SK-N-SH treated with all-trans-retinoic acid at 6 μM for 48 hours (cell line): ENCODE measurements around the gene PPM1H.

Source experiments
- ARNTL ChIP-seq: fragments of 450-650 bp; formaldehyde crosslinking; IDR thresholded peaks from 2 replicates; pipeline ENCODE4 v1.5.0; 2020; ENCODE audit warnings: low read depth, mild to moderate bottlenecking, moderate library complexity, borderline replicate concordance
- CSRNP3 ChIP-seq: fragments of 250-450 bp; sonication (Bioruptor Pico); IDR thresholded peaks from 2 replicates; pipeline ENCODE4 v1.5.1; 2021; ENCODE audit warnings: mild to moderate bottlenecking, moderate library complexity
- ESRRG ChIP-seq: fragments of 250-450 bp; sonication (Bioruptor Pico); IDR thresholded peaks from 2 replicates; pipeline ENCODE4 v1.6.1; 2021; ENCODE audit warnings: mild to moderate bottlenecking
- GLIS3 ChIP-seq: fragments of 250-450 bp; sonication (Bioruptor Pico); IDR thresholded peaks from 2 replicates; pipeline ENCODE4 v1.5.0; 2020; ENCODE audit warnings: mild to moderate bottlenecking, moderate library complexity
- POU6F1 ChIP-seq: fragments of 250-450 bp; sonication (Bioruptor Pico); IDR thresholded peaks from 2 replicates; pipeline ENCODE4 v1.8.0; 2021; ENCODE audit warnings: low read depth, mild to moderate bottlenecking, moderate library complexity, borderline replicate concordance
- PPARA ChIP-seq: fragments of 250-450 bp; sonication (Bioruptor Pico); IDR thresholded peaks from 2 replicates; pipeline ENCODE4 v1.5.0; 2020; ENCODE audit warnings: mild to moderate bottlenecking, borderline replicate concordance
- RARB ChIP-seq: fragments of 250-450 bp; sonication (Bioruptor Pico); IDR thresholded peaks from 2 replicates; pipeline ENCODE4 v1.8.0; 2021; ENCODE audit warnings: mild to moderate bottlenecking, moderate library complexity
- TOX ChIP-seq: fragments of 250-450 bp; sonication (Bioruptor Pico); IDR thresholded peaks from 2 replicates; pipeline ENCODE4 v1.8.0; 2021; ENCODE audit warnings: mild to moderate bottlenecking, moderate library complexity, borderline replicate concordance
- ZC3H10 ChIP-seq: fragments of 250-450 bp; sonication (Bioruptor Pico); IDR thresholded peaks from 2 replicates; pipeline ENCODE4 v1.5.1; 2021; ENCODE audit warnings: mild to moderate bottlenecking, moderate library complexity
- ZFP3 ChIP-seq: fragments of 250-450 bp; sonication (Bioruptor Pico); IDR thresholded peaks from 2 replicates; pipeline ENCODE4 v1.5.0; 2020; ENCODE audit warnings: mild to moderate bottlenecking, moderate library complexity
- ZNF565 ChIP-seq: fragments of 450-650 bp; formaldehyde crosslinking; conservative IDR thresholded peaks from 2 replicates; pipeline ENCODE4 v1.5.0; 2020; ENCODE audit warnings: low read depth, mild to moderate bottlenecking, moderate library complexity
- TF ChIP-seq, protein P1 (sequence below): fragments of 250-450 bp; sonication (Bioruptor Pico); IDR thresholded peaks from 2 replicates; pipeline ENCODE4 v1.5.0; 2020; ENCODE audit warnings: mild to moderate bottlenecking, moderate library complexity
- TF ChIP-seq, protein P2 (sequence below): fragments of 250-450 bp; sonication (Bioruptor Pico); IDR thresholded peaks from 2 replicates; pipeline ENCODE4 v1.8.0; 2020; ENCODE audit warnings: mild to moderate bottlenecking, moderate library complexity, borderline replicate concordance

DNA sequence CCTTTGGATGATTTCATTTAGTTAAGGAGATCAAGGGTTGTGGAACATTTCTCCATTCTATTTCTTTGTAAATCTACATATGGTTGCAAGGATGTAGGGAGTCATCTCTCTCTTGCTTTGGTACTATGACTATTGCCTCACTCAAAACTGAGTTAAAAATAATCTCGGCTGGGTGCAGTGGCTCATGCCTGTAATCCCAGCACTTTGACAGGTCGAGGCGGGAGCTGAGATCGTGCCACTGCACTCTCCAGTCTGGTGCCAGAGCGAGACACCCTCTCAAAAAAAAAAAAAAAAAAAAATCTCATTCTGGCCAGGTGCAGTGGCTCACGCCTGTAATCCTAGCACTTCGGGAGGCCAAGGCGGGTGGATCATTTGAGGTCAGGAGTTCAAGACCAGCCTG is 24.8 kb upstream of the PPM1H start:
- TF ChIP-seq TOX (CRISPR knock-in tag) (no peak), GLIS3 (CRISPR knock-in tag) (no peak), ZC3H10 (no peak), PPARA (CRISPR knock-in tag) (no peak), RARB (CRISPR knock-in tag) (no peak), ZFP3 (CRISPR knock-in tag) (no peak), ESRRG (CRISPR knock-in tag) (no peak), POU6F1 (no peak), ARNTL (no peak), ZNF565 (no peak), CSRNP3 (CRISPR knock-in tag) (no peak)
- TF ChIP-seq, protein P1, sequence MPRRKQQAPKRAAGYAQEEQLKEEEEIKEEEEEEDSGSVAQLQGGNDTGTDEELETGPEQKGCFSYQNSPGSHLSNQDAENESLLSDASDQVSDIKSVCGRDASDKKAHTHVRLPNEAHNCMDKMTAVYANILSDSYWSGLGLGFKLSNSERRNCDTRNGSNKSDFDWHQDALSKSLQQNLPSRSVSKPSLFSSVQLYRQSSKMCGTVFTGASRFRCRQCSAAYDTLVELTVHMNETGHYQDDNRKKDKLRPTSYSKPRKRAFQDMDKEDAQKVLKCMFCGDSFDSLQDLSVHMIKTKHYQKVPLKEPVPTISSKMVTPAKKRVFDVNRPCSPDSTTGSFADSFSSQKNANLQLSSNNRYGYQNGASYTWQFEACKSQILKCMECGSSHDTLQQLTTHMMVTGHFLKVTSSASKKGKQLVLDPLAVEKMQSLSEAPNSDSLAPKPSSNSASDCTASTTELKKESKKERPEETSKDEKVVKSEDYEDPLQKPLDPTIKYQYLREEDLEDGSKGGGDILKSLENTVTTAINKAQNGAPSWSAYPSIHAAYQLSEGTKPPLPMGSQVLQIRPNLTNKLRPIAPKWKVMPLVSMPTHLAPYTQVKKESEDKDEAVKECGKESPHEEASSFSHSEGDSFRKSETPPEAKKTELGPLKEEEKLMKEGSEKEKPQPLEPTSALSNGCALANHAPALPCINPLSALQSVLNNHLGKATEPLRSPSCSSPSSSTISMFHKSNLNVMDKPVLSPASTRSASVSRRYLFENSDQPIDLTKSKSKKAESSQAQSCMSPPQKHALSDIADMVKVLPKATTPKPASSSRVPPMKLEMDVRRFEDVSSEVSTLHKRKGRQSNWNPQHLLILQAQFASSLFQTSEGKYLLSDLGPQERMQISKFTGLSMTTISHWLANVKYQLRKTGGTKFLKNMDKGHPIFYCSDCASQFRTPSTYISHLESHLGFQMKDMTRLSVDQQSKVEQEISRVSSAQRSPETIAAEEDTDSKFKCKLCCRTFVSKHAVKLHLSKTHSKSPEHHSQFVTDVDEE, result no peak
- TF ChIP-seq, protein P2, sequence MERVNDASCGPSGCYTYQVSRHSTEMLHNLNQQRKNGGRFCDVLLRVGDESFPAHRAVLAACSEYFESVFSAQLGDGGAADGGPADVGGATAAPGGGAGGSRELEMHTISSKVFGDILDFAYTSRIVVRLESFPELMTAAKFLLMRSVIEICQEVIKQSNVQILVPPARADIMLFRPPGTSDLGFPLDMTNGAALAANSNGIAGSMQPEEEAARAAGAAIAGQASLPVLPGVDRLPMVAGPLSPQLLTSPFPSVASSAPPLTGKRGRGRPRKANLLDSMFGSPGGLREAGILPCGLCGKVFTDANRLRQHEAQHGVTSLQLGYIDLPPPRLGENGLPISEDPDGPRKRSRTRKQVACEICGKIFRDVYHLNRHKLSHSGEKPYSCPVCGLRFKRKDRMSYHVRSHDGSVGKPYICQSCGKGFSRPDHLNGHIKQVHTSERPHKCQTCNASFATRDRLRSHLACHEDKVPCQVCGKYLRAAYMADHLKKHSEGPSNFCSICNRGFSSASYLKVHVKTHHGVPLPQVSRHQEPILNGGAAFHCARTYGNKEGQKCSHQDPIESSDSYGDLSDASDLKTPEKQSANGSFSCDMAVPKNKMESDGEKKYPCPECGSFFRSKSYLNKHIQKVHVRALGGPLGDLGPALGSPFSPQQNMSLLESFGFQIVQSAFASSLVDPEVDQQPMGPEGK (CRISPR knock-in tag), result no peak
